ENCODE data around the gene CLK4.
"Not testable (repeated sequence)": the region's sequence is repeated elsewhere in the genome, so short reads cannot be mapped to it uniquely, and the experiment has no call there.

Gene CLK4

DNA sequence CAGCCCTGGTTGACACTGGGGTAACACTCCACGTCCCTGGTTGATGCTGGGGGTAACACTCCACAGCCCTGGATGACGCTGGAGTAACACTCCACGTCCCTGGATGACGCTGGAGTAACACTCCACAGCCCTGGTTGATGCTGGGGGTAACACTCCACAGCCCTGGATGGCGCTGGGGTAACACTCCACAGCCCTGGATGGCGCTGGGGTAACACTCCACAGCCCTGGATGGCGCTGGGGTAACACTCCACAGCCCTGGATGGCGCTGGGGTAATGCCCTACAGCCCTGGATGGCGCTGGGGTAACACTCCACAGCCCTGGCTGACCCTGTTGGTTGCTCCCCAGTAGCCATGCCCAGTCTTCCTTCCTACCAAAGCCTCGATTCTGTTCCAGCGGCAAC is 41.4 kb downstream of the CLK4 start:
- not testable (repeated sequence) for DNase-seq

DNA sequence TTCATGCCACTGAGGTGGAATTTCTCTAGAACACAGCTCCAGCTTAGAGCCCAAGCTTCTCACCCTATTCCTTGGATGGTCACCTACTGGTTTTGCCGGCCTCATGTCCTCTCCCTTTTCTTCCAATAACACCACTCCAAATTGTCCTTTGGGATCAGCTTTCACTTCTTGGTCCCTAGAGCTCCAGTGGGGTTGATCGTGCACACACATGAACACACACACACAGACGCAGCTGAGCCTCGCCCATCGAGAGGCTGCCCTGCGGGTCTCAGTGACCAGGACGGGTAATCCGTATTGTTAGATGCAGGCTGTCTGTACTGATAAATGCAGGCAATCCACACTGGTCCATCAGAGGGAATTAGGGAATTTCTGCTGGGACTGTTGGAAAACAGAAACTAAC is 43.6 kb downstream of the CLK4 start:
- DNase-seq, result no peak

DNA sequence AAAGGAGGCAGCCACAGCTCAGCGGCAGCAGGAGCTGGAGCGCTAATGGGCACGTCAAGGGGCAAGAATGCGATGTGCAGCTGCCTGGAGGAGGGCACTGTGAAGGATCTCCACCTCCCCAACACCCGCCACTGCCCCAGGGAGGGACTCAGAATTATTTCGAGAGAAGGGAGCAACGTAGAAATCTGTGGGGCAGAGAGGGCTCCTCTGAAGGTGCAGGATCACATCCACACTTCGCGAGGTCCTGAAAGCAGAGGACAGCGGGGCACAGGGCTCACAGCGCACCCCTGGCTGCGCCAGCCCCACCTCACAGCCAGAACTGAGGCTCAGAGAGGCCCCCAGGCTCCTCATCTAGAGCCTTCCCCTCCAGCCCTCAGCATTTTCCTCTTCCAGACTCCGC is 44.6 kb downstream of the CLK4 start:
- no peak for DNase-seq

DNA sequence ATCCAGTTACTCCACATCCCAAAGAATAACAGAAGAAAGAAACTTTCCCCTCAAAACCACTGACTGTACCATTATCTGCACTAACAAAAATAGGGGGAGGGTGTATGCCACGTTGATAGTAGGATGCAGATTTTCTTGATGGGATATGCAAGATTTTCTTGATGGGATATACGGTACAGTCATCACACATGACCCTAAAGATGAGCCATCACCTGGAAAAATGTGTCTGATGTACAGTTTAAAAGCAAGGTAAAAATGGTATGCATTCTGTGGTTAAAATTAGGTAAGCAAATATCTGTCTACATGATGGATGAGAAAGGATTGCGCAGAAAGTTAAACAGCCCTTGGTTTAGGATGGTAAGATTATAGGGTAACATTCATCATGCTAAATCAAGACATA is 45.2 kb downstream of the CLK4 start:
- DNase-seq, result no peak

DNA sequence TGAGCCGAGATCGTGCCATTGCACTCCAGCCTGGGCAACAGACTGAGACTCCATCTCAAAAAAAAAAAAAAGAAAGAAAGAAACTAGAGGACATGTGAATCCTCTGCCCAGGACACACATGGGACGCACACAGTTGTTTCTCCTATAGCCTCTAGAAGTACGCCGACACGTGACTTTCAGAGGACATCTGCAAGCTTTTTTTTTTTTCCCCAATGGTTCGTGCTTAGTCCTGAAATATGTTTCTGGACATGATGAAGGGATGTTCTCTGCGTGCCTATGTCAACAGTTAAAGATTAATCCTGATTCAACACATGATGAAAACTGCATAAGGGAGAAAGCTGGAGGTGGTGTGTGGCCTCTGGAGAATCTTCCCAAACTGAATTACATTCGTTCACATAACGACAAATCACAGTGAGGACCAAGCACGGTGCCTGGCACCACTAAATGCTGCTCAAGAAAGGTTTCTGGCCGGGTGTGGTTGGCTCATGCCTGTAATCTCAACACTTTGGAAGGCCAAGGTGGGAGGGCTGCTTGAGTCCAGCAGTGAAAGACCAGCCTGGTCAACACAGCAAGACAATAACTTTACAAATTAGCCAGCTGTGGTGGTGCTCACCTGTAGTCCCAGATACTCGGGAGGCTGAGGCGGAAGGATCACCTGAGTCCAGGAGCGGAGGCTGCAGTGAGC is 46.4 kb downstream of the CLK4 start:
- no peak for DNase-seq

DNA sequence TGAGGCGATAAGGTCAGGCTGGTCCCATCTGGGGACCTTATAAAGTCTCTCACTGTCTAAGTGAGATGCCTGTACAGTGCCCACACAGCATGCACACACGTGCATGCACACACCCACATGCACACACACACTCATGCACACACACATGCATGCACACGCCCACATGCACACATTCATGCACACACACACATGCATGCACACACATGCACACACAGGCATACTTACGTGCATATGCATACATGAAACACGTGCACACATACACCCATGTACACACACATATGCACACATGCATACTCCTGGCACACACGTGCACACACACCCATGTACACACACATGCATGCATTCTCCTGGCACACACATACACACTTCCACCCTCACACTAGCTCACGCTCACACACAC is 48.9 kb downstream of the CLK4 start:
- DNase-seq, result no peak

DNA sequence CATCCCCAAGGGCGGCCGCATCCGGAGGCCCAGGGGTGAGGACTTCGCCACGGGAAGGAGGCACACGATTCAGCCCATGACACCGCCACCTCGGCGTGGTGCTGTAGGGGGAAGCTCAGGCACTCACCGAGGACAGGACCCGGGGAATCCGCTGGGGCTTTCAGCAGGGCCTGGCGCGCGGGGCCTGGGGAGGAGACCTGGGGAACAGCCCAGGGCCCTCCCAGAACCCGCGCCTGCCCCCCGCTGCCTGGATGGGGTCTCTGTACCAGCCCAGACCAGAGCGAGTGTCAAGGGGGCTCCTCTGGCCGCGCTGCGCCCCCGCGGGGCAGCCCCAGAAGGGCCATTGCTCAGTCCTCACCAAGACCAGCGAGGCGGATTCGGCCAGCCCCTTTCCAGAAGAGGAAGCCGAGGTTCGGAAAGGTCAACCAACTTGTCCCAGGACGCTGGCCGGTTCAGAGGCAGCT is 49.4 kb downstream of the CLK4 start:
- DNase-seq, result no peak

DNA sequence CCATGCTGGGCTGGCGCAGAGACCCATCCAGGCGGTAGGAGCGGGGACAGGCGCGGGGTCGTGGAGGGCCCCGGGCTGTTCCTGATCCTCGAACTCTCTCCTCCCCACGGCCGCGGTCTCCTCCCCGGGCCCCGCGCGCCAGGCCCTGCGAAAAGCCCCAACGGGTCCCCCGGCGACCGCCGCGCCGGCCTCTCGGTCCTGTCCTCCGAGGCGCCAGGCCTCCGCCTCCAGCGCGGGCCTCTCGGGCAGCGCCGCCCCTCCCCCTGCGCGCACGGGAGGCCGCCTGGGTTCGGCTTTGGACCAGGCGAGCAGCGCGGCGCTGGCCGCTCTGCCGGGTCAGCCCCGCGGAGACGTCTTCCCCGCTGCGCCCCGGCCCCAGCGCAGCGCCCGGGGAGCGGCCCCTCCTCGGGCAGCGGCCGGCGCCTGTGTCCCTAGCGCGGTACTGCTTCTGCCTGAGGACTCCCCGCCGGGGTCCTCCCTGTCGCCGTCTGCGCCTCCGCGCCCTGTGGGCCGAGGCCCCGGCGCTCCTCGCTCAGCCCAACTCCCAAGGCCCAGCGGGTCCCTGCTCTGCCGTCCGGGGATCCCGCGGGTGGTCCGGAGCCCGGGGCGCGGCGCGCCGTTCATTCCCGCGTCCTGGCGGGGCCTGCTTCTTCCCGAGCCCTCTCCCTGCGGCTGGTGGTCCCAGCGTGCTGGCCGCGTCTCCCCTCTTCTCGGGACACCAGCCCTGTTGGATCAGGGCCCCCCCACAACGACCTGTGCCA is 50.1 kb downstream of the CLK4 start:
- no peak for DNase-seq

DNA sequence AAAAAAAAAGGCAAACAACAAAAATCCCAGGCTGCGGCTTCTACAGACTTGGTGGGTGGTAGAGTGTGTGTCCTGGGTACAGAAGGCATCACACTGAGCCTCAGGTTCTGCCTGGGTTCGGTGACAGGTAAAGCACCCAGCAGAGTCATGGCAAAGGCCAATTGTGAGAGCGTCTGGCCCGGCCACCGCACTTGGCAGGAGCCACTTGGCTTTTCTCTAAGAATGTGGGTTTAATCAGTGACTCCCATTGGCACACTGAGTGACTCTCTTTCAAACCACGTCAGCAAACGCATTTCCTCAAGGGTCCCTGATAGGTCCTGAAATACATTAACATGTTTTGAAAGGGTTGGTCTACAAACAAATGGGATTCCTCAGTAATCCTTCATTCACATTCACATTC is 53.6 kb downstream of the CLK4 start:
- no peak for DNase-seq

DNA sequence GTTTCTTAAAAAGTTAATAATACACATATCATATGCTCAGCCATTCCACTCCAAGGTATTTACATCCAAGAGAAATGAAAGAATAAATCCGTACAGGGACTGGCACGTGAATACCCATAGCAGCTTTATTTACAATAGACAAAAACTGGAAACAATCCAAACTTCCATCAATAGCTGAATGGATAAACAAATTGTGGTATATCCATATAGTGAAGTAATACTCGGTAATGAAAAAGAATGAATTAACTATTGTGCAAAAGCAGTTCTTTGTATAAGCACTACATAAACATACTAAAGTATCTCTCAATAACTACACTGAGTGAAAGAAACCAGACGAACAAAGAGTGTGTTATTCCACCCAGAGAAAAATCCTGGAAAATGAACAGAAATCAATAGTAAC is 54.2 kb downstream of the CLK4 start:
- no peak for DNase-seq

DNA sequence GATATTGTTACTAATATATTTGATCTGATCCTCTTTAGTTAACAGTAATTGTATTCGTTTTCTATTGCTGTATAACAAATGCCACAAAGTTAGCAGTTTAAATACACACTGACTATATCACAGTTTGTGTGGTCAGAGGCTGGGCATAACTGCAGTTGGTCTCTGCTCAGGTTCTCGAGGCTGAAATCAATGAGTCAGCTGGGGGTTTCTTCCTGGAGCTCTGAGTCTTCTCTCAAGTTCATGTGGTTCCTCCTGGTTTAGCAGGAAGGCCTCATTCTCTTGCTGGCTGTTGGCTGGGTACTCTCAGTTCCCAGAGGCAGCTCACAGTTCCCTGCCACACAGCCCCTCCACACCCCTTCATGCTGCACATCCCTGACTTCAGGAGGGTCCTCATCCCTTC is 57.4 kb downstream of the CLK4 start:
- no peak for DNase-seq

DNA sequence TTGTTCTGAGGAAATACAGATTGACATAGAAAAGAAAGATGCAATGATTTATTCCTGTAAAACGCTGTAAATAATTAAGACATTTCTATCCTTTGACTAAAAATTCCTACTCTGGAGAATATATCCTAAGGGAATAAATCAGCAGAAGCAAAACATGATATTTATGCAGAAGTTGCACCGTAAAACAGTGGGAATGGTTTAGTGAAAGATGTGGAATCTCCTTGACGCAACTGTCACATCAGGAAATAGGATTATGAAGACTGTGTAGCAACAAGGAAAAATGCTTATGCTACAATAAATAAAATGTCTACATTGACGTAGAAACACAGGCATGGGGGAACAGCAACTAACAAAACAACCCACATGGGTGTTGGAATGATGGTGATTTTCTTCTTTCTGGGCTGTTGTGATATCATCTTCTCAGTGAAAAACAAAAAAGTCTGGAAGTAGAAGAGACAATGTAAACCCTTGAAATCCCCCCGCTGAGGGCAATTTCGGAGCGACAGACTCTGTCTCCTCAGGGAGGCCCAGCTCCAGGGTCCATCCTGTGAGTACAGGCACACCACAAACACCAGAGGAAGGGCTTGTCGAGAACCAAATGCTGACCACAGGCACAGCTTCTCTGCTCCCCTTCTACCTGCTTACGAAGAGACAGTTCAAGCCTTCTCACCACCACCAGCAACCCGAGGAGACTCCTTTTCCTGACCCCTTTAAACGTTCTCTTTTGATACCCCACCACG is 61.9 kb downstream of the CLK4 start:
- DNase-seq, result no peak

DNA sequence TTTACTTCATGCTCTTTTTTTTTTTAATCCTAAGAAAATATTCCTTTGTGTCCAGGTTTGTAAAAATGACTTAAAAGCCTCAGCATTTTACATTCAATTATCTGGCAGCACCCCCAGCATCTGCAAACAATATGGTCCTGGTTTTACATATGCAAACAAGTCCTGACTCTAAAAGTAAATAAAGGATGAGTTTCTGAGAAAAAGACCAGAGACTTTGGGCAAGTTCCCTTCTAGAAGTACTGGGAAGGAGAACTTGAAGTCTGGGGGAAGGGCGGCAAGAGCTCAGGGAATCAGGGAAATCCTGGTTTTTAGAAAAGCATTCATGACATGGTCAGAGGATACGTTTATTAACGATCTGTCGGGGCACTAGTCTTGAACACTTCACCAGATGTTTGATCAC is 62.5 kb downstream of the CLK4 start:
- DNase-seq, result no peak

DNA sequence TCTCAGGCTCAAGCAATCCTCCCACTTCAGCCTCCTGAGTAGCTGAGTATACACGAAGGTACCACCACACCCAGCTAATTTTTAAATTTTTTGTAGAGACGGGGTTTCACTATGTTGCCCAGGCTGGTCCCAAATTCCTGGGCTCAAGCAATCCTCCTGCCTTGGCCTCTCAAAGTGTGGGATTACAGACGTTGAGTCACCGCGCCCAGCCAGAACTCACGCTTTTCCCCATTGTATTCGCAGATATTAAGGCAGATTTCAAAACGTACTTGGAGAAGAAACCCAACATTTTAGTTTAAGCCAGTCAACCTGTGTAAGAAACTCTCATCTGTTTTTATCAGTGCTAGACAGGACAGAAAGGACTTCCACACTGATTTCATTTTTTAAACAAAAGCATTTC is 63.2 kb downstream of the CLK4 start:
- no peak for DNase-seq

DNA sequence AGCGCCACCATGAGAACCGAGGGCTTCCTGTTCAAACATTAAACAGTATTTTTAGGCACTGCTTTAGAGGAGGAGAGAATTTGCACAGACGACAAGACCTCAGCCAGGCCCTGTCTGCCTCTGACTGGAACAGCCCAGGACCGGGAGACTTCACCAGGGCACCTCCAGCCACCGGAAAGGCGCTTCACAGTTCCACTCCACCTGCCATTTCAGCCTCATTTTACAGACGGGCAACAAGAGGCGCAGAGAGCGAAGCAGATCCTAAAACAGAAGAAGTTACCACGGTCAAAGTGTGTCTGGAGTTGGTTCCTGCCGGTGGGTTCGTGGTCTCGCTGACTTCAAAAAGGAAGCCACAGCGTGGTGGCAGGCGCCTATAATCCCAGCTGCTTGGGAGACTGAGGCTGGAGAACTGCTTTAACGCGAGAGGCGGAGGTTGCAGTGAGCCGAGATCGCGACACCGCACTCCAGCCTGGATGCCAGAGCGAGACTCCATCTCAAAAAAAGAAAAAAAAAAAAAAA is 65.0 kb downstream of the CLK4 start:
- DNase-seq, result no peak

DNA sequence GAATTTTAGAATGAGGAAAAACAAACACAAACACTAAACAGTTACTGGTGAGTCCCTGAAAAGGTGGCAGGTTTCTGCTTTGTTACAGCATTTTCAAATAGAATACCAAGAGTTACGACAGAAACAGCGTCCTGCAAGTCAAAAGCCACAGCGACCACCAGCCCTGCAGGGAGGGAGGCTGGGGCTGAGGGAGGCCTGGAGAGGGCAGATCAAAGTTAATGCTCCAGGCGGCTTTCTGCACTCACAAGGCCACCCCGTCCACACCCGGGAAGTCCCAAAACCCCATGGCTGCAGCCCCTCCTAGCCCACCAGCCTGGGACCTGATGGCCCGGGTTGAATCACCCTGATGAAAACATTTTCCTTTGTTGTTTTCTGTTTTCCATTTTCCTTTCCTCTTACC is 65.9 kb downstream of the CLK4 start:
- DNase-seq, result no peak

DNA sequence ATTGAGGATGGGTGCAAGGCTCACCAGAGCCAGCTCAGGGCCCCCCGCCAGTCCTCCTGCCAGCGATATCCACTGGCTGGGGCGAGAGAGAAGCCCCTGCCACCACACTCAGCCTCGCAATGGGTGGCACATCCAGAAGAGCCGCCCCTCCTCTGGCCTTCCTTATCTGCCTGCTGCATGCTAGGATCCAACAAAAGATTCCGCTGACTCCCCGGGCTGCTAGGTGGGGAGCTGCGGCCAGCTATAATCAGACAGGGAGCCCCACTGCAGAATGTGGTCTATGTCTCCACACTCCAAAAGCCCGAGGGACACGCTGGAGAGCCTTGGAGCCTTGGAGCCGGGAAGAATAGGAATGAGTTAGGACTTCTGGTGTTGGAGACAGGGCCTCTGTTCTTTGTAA is 69.4 kb downstream of the CLK4 start:
- no peak for DNase-seq

DNA sequence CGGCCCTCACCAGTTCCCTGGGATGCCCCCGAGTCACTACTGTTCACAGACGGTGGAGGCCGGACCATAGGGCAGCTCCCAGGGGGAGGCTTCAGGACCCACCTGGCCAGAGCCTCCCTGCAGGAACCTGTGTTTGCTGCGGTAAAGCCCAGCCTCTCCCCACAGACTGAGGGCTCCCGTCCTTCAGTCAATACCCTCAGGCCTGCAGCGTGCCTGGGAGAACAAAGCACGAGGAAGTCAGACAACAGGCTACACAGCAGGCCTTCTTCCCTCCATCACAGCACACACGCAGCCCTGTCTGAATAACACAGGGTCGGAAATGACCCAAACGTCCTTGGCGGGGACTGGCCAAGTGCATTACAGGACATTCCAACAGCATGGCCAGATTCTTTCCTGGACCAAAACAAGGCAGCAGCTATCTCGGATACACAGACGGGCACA is 71.1 kb downstream of the CLK4 start:
- DNase-seq, result no peak

DNA sequence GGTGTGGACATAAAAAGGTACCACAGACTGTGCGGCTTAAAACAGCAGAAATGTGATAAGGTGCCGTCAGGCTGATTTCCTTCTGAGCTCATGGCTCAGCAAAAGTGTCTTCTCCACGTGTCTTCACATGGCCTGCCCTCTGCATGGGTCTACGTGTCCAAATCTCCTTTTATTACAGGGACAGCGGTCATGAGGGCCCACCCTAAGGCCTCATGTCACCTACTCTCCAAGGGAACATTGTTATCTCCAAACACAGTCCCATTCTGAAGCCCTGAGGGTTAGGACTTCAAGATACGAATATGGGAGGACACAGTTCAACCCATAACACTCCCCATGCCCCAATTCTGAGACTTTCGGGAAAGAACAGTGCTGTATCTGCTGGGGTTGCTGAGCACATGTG is 71.8 kb downstream of the CLK4 start:
- no peak for DNase-seq

DNA sequence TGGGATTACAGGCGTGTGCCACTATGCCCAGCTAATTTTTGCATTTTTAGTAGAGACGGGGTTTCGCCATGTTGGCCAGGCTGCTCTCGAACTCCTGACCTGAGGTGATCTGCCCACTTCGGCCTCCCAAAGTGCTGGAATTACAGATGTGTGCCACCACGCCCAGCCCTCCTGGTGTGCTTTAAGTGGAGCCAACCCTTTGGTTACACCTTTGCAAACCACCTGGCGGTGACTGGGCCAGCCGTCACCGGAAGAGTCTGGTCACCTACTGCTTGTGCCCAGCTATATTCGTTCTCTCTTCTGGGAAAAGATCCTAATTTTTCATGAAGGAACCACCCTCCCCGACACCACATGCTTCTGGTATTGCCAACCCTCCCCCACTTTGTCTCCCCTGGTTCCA is 72.5 kb downstream of the CLK4 start:
- DNase-seq, result no peak

DNA sequence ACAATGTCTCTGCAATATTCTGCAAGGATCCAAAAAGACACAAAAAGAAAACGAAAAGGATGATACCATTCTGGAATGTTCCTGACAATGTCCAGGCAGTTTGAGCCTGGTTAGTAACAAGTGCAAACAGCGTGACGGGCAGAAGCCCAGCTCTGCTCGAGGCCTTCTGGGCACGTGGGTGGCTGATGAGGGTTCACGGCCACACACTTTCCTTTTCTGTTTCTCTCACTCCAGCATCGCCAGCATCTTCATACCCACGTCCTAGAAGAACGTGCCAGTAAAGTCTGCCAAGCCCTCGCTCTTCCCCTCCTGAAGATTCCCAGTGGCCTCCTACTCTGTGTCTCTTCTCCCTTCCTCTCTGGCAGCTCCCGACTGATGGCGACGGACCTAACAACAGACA is 73.3 kb downstream of the CLK4 start:
- no peak for DNase-seq
